Measurements from ENCODE around the gene EMID1.
A peak's percentile ranks its signal among the peaks of the same experiment; 100 is the strongest.
"Not testable (repeated sequence)": the region's sequence is repeated elsewhere in the genome, so short reads cannot be mapped to it uniquely, and the experiment has no call there.

The EMID1 gene

DNA sequence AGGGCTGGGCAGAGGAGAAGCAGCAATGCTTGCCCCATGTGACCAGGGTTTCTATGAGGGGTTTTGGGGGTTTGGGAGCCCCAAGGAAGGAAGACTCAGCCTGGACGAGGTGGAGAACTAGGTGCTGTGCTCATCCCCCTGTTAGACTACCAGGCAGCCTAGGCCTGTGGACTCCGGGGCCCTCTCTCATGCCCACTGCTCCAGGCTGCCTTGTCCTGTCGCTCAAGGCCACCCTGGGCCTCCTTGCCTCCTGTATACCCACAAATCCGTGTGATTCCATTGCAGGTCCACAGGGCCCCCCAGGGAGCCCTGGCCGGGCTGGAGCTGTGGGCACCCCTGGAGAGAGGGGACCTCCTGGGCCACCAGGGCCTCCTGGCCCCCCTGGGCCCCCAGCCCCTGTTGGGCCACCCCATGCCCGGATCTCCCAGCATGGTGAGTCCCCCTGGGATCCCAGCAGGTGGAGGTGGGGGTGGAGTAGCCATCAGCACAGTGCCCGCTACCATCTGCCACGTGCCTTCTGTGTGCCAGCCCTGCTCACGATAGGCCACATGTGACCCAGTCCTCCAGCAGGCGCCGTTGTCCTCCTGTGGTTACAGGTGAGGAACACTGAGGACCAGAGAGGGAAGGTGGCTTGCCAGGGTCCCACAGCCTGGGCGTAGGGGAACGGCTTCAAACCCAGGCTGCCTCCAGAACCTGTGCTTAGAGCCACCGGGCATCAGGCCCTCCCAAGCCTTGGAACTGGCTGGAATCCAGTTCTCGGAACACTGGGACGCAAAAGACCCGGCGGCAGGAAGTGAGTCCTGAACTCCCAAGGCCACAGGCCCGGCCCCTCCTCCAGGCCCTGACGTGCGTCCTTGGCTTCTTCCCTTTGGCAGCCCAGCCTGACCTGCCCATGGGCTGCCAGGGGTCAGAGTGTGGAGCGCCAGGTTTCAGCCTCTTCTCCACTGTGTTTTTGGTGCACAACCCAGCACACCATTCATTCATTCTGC, 26.6 kb downstream of the EMID1 start:
- no peak for DNase-seq

GRCh38 chr22:29233277-29233877, 27.7 kb downstream of the EMID1 start:
- no peak for DNase-seq

GRCh38 chr22:29240481-29240880, 34.8 kb downstream of the EMID1 start:
- DNase-seq, result not testable (repeated sequence)

GRCh38 chr22:29243874-29244446, 38.3 kb downstream of the EMID1 start:
- no peak for DNase-seq

GRCh38 chr22:29244785-29245625, 39.3 kb downstream of the EMID1 start:
- DNase-seq, result no peak

GRCh38 chr22:29245626-29246385, 40.1 kb downstream of the EMID1 start:
- DNase-seq, result peak; percentile 65

DNA sequence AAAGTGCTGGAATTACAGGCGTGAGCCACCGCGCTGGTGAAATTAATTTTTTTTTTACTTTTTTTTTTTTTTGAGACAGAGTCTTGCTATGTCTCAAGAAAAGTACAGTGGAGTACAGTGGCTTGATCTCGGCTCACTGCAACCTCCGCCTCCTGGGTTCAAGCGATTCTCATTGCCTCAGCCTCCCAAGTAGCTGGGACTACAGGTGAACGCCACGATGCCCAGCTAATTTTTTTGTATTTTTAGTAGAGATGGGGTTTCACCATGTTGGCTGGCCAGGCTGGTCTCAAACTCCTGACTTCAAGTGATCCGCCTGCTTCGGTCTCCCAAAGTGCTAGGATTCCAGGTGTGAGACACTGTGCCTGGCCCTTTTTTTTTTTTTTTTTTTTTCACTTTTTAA, 42.2 kb downstream of the EMID1 start:
- not testable (repeated sequence) for DNase-seq

DNA sequence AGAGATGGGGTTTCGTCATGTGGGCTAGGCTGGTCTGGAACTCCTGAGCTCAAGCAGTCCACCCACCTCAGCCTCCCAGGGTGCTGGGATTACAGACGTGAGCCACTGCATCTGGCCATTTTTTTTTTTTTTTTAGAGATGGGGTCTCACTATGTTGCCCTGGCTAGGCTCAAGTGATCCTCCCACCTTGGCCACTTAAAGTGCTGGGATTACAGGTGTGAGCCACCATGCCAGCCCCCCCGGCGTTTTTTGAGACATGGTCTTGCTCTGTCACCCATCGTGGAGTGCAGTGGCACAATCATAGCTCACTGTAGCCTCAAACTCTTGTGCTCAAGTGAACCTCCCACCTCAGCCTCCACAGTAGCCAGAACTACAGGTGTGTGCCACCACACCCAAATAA, 45.6 kb downstream of the EMID1 start:
- DNase-seq, result no peak

- no peak for DNase-seq
Observed at GRCh38 chr22:29251981-29252911, 46.5 kb downstream of the EMID1 start.

DNA sequence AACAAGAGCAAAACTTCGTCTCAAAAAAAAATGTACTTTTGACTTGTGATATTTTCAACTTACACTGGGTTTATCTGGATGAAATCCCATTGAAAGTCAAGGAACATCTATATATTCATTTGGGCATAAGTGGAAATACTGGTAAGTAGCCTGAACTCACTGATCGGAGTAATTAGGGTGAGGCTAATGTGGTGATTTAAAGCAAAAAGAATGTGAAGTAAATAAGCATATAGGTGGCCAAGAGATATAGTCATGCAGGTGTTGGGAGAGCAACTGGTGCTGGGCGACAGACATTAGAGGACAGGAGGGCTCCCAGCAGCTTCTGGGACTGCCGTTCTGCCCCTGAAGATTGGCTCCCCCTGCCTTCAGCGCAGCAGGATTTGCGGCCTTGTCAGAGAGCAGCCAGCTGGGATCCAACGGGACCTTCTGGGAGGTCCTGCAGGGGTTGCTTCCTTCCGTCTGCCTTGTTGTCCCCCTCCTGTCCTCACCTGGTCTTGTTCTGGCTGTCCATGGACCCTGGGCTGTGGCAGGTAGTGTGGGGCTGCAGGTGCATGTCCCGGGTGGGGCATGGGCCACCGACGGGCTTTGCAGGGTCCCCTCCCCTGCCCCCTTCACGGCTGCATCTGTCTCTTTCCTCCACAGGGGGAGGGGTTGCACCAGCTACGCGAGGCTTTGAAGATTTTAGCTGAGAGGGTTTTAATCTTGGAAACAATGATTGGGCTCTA, 48.0 kb downstream of the EMID1 start:
- DNase-seq, result no peak

- DNase-seq, result no peak
Observed at GRCh38 chr22:29254286-29254660, 48.6 kb downstream of the EMID1 start.

GRCh38 chr22:29255064-29255621, 49.4 kb downstream of the EMID1 start:
- DNase-seq, result no peak

- DNase-seq, result no peak
Observed at GRCh38 chr22:29256606-29257325, 51.1 kb downstream of the EMID1 start.

DNA sequence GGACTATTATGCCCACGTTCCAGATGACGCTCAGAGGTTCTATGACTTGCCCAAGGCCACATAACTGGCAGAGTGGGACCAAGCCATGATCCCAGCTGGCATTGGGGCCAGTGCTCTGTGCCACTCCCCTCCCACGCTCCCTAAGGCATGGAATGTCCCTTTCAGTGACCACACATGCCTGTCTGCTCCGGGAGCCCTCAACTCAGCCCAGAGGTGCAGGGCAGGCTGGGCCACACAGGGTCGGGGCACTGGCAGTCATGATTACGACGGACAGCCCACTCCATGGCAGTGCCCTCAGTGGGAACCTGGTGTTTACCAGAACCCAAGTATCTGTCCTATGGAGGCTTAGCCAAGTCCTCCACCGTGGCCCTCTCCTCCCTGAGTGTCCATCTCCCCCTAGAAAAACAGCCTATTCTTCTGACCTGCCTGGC, 52.1 kb downstream of the EMID1 start:
- no peak for DNase-seq

GRCh38 chr22:29258407-29259252, 52.9 kb downstream of the EMID1 start:
- no peak for DNase-seq

- no peak for DNase-seq
Observed at GRCh38 chr22:29259253-29259899, 53.7 kb downstream of the EMID1 start.

- no peak for DNase-seq
Observed at GRCh38 chr22:29260031-29260560, 54.4 kb downstream of the EMID1 start.

All from activated naive CD4-positive, alpha-beta T cell treated with anti-CD3 and anti-CD28 coated beads, Interleukin-2, amount 50 U/mL, for 16 hours (primary cell).